GM23338 (cell line): ENCODE measurements around the gene TIGAR. TPM values are rescaled to one million over a fixed set of nuclear protein-coding genes. Genes with fewer than 3 reads are reported as not detected.

Experiments
- ATAC-seq: fragments of 200-7000 bp; cut with Tn5 transposase; 3 replicates; pipeline ENCODE4 v1.9.1; 2020
- DNase-seq: peaks from one replicate; pipeline ENCODE4 v3.0.0-alpha.2; 2015; ENCODE audit warnings: low spot score
- H2AFZ ChIP-seq: fragments of 200-600 bp; sonication (generic); 2 replicates; pipeline ENCODE4 v1.8.0; 2016; ENCODE audit warnings: antibody characterized with exemption, mild to moderate bottlenecking, moderate library complexity
- H3F3A ChIP-seq: fragments of 200-600 bp; sonication (generic); replicated peaks from 2 replicates; pipeline ENCODE4 v1.8.0; 2017; ENCODE audit warnings: antibody characterized with exemption, mixed run types, low read depth
- H3K27ac ChIP-seq: fragments of 200-600 bp; sonication (generic); 2 replicates; pipeline ENCODE4 v1.6.1; 2016; ENCODE audit warnings: low read depth
- H3K27me3 ChIP-seq: fragments of 200-600 bp; sonication (generic); 2 replicates; pipeline ENCODE4 v1.8.0; 2016; ENCODE audit warnings: mild to moderate bottlenecking, mixed run types, moderate library complexity; ENCODE audit not compliant: insufficient read depth
- H3K36me3 ChIP-seq: fragments of 200-600 bp; sonication (generic); 2 replicates; pipeline ENCODE4 v1.8.0; 2016; ENCODE audit warnings: mild to moderate bottlenecking; ENCODE audit not compliant: insufficient read depth
- H3K4me1 ChIP-seq: fragments of 200-600 bp; sonication (generic); 2 replicates; pipeline ENCODE4 v1.8.0; 2016; ENCODE audit warnings: mild to moderate bottlenecking, moderate library complexity; ENCODE audit not compliant: insufficient read depth
- H3K4me2 ChIP-seq: fragments of 200-600 bp; sonication (generic); 2 replicates; pipeline ENCODE4 v1.7.1; 2017; ENCODE audit warnings: mixed run types
- H3K4me3 ChIP-seq: fragments of 200-600 bp; sonication (generic); 2 replicates; pipeline ENCODE4 v1.6.1; 2016; ENCODE audit warnings: mixed run types
- H3K79me2 ChIP-seq: fragments of 200-600 bp; sonication (generic); replicated peaks from 2 replicates; pipeline ENCODE4 v1.8.0; 2017; ENCODE audit warnings: mild to moderate bottlenecking; ENCODE audit not compliant: insufficient read depth
- H3K9me2 ChIP-seq: fragments of 200-600 bp; sonication (generic); 2 replicates; pipeline ENCODE4 v1.8.0; 2017; ENCODE audit not compliant: insufficient read depth
- H4K20me1 ChIP-seq: fragments of 200-600 bp; sonication (generic); replicated peaks from 2 replicates; pipeline ENCODE4 v1.8.0; 2017; ENCODE audit warnings: mild to moderate bottlenecking; ENCODE audit not compliant: insufficient read depth
- H3K27ac Mint-ChIP-seq: 2 replicates; pipeline ENCODE4 v1.8.0; 2020; ENCODE audit warnings: inconsistent platforms, mild to moderate bottlenecking, moderate library complexity, mixed read lengths
- H3K27me3 Mint-ChIP-seq: 3 replicates; pipeline ENCODE4 v1.8.0; 2022; ENCODE audit warnings: low read depth, mild to moderate bottlenecking, moderate library complexity, mixed read lengths, inconsistent platforms; ENCODE audit not compliant: insufficient read depth, poor library complexity
- H3K36me3 Mint-ChIP-seq: 3 replicates; pipeline ENCODE4 v1.8.0; 2021; ENCODE audit warnings: low read depth, mild to moderate bottlenecking, inconsistent platforms, moderate library complexity, mixed read lengths
- H3K4me1 Mint-ChIP-seq: 3 replicates; pipeline ENCODE4 v1.8.0; 2020; ENCODE audit warnings: mild to moderate bottlenecking, inconsistent platforms, mixed read lengths
- H3K4me3 Mint-ChIP-seq: 3 replicates; pipeline ENCODE4 v1.8.0; 2021; ENCODE audit warnings: moderate library complexity, mild to moderate bottlenecking, inconsistent platforms, mixed read lengths
- H3K9me3 Mint-ChIP-seq: 3 replicates; pipeline ENCODE4 v1.8.0; 2020; ENCODE audit warnings: moderate library complexity, mild to moderate bottlenecking, inconsistent platforms, mixed read lengths
- CREB1 ChIP-seq: fragments of 250-450 bp; sonication (Bioruptor Pico); IDR thresholded peaks from 2 replicates; pipeline ENCODE4 v1.5.0; 2020; ENCODE audit warnings: low read depth, mild to moderate bottlenecking, moderate library complexity
- EZH2 ChIP-seq: fragments of 200-600 bp; sonication (generic); IDR thresholded peaks from one replicate; pipeline ENCODE4 v1.8.0; 2017; ENCODE audit warnings: antibody characterized with exemption, mild to moderate bottlenecking, low read depth; ENCODE audit not compliant: unreplicated experiment
- EZH2phosphoT487 ChIP-seq: fragments of 200-600 bp; sonication (generic); IDR thresholded peaks from one replicate; pipeline ENCODE4 v1.8.1; 2018; ENCODE audit warnings: antibody characterized with exemption; ENCODE audit not compliant: unreplicated experiment
- JUNB ChIP-seq: IDR thresholded peaks from one replicate; pipeline ENCODE4 v1.6.1; 2016; ENCODE audit warnings: antibody characterized with exemption; ENCODE audit not compliant: unreplicated experiment
- NANOG ChIP-seq: IDR thresholded peaks from 2 replicates; pipeline ENCODE4 v1.6.1; 2016; ENCODE audit warnings: antibody characterized with exemption, borderline replicate concordance
- STAT1 ChIP-seq: IDR thresholded peaks from one replicate; pipeline ENCODE4 v1.6.1; 2016; ENCODE audit warnings: antibody characterized with exemption; ENCODE audit not compliant: unreplicated experiment
- ZNF114 ChIP-seq: fragments of 250-450 bp; sonication (Bioruptor Pico); IDR thresholded peaks from 2 replicates; pipeline ENCODE4 v1.5.0; 2020; ENCODE audit warnings: mild to moderate bottlenecking, moderate library complexity
- ZNF331 ChIP-seq: fragments of 250-450 bp; sonication (Bioruptor Pico); IDR thresholded peaks from 2 replicates; pipeline ENCODE4 v1.5.0; 2020; ENCODE audit warnings: low read depth, mild to moderate bottlenecking, moderate library complexity
- polyA plus RNA-seq: library from polyadenylated mRNA; unstranded; fragments of >200 nt; fragmentation: Nextera tagmentation; extraction: Ambion mirVana; gene quantifications from 2 replicates; pipeline ENCODE4 v1.2.1, GENCODE V29; 2016
- total RNA-seq: library from RNA; depleted of rRNA; stranded (reverse); fragments of >200 nt; shearing (Covaris generic); gene quantifications from 2 replicates; pipeline ENCODE4 v1.2.3, GENCODE V29; 2014
- TF ChIP-seq, protein P1 (sequence below), 2 experiments: fragments of 200-600 bp in 1 of 2; sonication (generic) in 1 of 2; conservative IDR thresholded peaks; 2 replicates each; pipeline versions ENCODE4 v1.5.1 to v1.6.1; 2016 to 2017; ENCODE audit warnings: antibody characterized with exemption in 2 of 2, low read depth in 2 of 2, mild to moderate bottlenecking in 2 of 2, moderate library complexity in 1 of 2
- TF ChIP-seq, protein P2 (sequence below): IDR thresholded peaks from one replicate; pipeline ENCODE4 v1.6.1; 2018; ENCODE audit warnings: antibody characterized with exemption; ENCODE audit not compliant: unreplicated experiment

TIGAR gene
- total and polyA plus RNA-seq, 2 experiments from 2014 or later: 10.4 to 13.3 TPM

DNA sequence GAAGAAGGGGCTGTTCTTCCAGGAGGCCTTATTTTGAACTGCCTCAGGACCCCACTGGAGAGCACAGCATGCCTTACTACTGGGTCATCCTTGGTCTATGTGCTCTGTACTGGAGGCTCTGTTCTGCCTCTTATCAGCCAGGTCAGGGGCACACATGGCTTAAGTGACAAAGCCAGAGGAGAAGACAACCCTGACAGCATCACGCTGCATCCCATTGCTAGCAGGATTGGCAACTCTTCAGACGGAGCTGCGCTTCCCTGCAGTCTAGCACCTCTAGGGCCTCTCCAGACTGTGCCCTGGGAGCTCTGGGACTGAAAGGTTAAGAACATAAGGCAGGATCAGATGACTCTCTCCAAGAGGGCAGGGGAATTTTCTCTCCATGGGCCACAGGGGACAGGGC is 17.3 kb upstream of the TIGAR start:
- H3K4me2 ChIP-seq: no peak overlapping the region
- Mint-ChIP-seq H3K4me1 (peaks cover 45% of the 10 kb centered on the region), H3K9me3 (no peaks in the 10 kb centered on the region; the same call in 2 of the 3 replicates), H3K4me3 (no peak overlapping the region), H3K36me3 (peaks cover 78% of the 10 kb centered on the region), H3K27ac (no peak overlapping the region), H3K27me3 (peaks cover 17% of the 10 kb centered on the region)
- H3K27me3 ChIP-seq: no peaks in the 10 kb centered on the region
- peaks cover 39% of the 10 kb centered on the region for H3K36me3 ChIP-seq
- H2AFZ ChIP-seq: no peak overlapping the region
- peak overlapping the region; percentile 57 for H3K27ac ChIP-seq
- DNase-seq (no peak), ATAC-seq (no peak)
- no peak overlapping the region for H3K4me3 ChIP-seq
- peaks cover 24% of the 10 kb centered on the region for H3K4me1 ChIP-seq
- peaks cover 21% of the 10 kb centered on the region for H3K79me2 ChIP-seq
- no peaks in the 10 kb centered on the region for H3K9me2 ChIP-seq
- no peak for TF ChIP-seq JUNB
- no peak for TF ChIP-seq NANOG
- TF ChIP-seq, protein P1, sequence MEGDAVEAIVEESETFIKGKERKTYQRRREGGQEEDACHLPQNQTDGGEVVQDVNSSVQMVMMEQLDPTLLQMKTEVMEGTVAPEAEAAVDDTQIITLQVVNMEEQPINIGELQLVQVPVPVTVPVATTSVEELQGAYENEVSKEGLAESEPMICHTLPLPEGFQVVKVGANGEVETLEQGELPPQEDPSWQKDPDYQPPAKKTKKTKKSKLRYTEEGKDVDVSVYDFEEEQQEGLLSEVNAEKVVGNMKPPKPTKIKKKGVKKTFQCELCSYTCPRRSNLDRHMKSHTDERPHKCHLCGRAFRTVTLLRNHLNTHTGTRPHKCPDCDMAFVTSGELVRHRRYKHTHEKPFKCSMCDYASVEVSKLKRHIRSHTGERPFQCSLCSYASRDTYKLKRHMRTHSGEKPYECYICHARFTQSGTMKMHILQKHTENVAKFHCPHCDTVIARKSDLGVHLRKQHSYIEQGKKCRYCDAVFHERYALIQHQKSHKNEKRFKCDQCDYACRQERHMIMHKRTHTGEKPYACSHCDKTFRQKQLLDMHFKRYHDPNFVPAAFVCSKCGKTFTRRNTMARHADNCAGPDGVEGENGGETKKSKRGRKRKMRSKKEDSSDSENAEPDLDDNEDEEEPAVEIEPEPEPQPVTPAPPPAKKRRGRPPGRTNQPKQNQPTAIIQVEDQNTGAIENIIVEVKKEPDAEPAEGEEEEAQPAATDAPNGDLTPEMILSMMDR (conservative IDR thresholded peaks at IDR 0.05; ENCODE audit: low read depth in 2 of 2): no peak
- no peak for TF ChIP-seq ZNF331 (CRISPR knock-in tag)
- TF ChIP-seq, protein P2, sequence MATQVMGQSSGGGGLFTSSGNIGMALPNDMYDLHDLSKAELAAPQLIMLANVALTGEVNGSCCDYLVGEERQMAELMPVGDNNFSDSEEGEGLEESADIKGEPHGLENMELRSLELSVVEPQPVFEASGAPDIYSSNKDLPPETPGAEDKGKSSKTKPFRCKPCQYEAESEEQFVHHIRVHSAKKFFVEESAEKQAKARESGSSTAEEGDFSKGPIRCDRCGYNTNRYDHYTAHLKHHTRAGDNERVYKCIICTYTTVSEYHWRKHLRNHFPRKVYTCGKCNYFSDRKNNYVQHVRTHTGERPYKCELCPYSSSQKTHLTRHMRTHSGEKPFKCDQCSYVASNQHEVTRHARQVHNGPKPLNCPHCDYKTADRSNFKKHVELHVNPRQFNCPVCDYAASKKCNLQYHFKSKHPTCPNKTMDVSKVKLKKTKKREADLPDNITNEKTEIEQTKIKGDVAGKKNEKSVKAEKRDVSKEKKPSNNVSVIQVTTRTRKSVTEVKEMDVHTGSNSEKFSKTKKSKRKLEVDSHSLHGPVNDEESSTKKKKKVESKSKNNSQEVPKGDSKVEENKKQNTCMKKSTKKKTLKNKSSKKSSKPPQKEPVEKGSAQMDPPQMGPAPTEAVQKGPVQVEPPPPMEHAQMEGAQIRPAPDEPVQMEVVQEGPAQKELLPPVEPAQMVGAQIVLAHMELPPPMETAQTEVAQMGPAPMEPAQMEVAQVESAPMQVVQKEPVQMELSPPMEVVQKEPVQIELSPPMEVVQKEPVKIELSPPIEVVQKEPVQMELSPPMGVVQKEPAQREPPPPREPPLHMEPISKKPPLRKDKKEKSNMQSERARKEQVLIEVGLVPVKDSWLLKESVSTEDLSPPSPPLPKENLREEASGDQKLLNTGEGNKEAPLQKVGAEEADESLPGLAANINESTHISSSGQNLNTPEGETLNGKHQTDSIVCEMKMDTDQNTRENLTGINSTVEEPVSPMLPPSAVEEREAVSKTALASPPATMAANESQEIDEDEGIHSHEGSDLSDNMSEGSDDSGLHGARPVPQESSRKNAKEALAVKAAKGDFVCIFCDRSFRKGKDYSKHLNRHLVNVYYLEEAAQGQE: no peak
- TF ChIP-seq EZH2phosphoT487: no peak
- TF ChIP-seq STAT1: no peak
- TF ChIP-seq EZH2: no peak
- no peak for TF ChIP-seq CREB1 (CRISPR knock-in tag)
- no peak for TF ChIP-seq ZNF114 (CRISPR knock-in tag)
- peaks cover 76% of the 10 kb centered on the region for H3F3A ChIP-seq
- peaks cover 57% of the 10 kb centered on the region for H4K20me1 ChIP-seq
